Measurements from ENCODE around the gene SCRN2. TPM values are rescaled to one million over a fixed set of nuclear protein-coding genes. Genes with fewer than 3 reads are reported as not detected.

The SCRN2 gene
- total RNA-seq, 3 donors from 2014 or later (not counting 1 experiment from before 2014, with no cell fraction given): 33.7 to 38.0 (median 35.7) TPM

DNA sequence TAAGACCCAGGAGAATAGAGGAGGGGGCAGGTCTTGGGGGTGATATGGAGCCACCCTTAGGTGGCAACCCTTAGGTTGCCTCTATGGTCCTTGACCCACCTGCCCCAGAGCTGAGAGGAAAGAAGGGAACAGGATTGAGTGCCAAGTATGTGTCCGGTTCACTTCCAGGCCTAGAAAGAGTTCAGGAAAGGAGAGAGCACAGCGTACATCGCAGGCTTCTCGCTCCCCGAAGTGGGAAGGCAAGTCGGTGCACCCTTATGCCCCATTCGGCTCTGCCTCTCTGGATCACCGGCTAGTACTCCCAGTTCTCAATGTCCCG lies 9.3 kb upstream of the SCRN2 start:
- Histone ChIP-seq H3K36me3 (ENCODE audit: control insufficient read depth, insufficient read depth, low read length) (no peaks in the 10 kb centered on the region), H3K27me3 (ENCODE audit: control insufficient read depth, insufficient read depth, low read length) (peaks cover 60% of the 10 kb centered on the region), H3K27ac (ENCODE audit: low read length) (no peak overlapping the region), H3K9me3 (ENCODE audit: control insufficient read depth, insufficient read depth, low read length) (no peaks in the 10 kb centered on the region), H3K4me1 (ENCODE audit: control insufficient read depth, insufficient read depth, low read length) (peaks cover 21% of the 10 kb centered on the region), H3K4me3 (ENCODE audit: low read length) (no peak overlapping the region)
- WGBS (ENCODE audit: insufficient coverage): 78% methylated on average over 9 of the region's 9 CpGs
- no peaks in the 10 kb centered on the region for H3K9me3 Mint-ChIP-seq
- H3K4me3 Mint-ChIP-seq: peak overlapping the region; percentile 35
- H3K36me3 Mint-ChIP-seq: no peaks in the 10 kb centered on the region
- DNase-seq (no peak), ATAC-seq (no peak)
- TF ChIP-seq, protein P1, sequence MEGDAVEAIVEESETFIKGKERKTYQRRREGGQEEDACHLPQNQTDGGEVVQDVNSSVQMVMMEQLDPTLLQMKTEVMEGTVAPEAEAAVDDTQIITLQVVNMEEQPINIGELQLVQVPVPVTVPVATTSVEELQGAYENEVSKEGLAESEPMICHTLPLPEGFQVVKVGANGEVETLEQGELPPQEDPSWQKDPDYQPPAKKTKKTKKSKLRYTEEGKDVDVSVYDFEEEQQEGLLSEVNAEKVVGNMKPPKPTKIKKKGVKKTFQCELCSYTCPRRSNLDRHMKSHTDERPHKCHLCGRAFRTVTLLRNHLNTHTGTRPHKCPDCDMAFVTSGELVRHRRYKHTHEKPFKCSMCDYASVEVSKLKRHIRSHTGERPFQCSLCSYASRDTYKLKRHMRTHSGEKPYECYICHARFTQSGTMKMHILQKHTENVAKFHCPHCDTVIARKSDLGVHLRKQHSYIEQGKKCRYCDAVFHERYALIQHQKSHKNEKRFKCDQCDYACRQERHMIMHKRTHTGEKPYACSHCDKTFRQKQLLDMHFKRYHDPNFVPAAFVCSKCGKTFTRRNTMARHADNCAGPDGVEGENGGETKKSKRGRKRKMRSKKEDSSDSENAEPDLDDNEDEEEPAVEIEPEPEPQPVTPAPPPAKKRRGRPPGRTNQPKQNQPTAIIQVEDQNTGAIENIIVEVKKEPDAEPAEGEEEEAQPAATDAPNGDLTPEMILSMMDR (IDR thresholded peaks at IDR 0.05): no peak
- H3K27ac Mint-ChIP-seq: peak overlapping the region in 1 of 2 donors; percentile 66
- peaks cover 54 to 81% of the 10 kb centered on the region in 2 donors for H3K27me3 Mint-ChIP-seq (ENCODE audit: low read depth in 2 of 2)
- intact Hi-C loops (cut with micrococcal nuclease): no loop called here
- peaks cover 14 to 25% of the 10 kb centered on the region in 2 donors for H3K4me1 Mint-ChIP-seq

GRCh38 chr17:47848198-47848513 lies 7.1 kb upstream of the SCRN2 start:
- no peaks in the 10 kb centered on the region for H3K36me3 Mint-ChIP-seq
- TF ChIP-seq, protein P1 (IDR thresholded peaks at IDR 0.05): no peak
- no peak overlapping the region for H3K4me3 Mint-ChIP-seq
- H3K4me3 ChIP-seq (ENCODE audit: low read length): no peak overlapping the region
- peaks cover 14 to 26% of the 10 kb centered on the region in 2 donors for H3K4me1 Mint-ChIP-seq
- DNase-seq (no peak), ATAC-seq (no peak)
- H3K4me1 ChIP-seq (ENCODE audit: control insufficient read depth, insufficient read depth, low read length): peaks cover 21% of the 10 kb centered on the region
- no peak overlapping the region for H3K27ac Mint-ChIP-seq
- H3K36me3 ChIP-seq (ENCODE audit: control insufficient read depth, insufficient read depth, low read length): no peaks in the 10 kb centered on the region
- no peak overlapping the region for H3K27ac ChIP-seq (ENCODE audit: low read length)
- H3K27me3 ChIP-seq (ENCODE audit: control insufficient read depth, insufficient read depth, low read length): peaks cover 56% of the 10 kb centered on the region
- no peaks in the 10 kb centered on the region for H3K9me3 ChIP-seq (ENCODE audit: control insufficient read depth, insufficient read depth, low read length)
- 75% methylated on average over 22 of the region's 23 CpGs for WGBS (ENCODE audit: insufficient coverage)
- intact Hi-C loops (cut with micrococcal nuclease): no loop called here
- H3K9me3 Mint-ChIP-seq: no peaks in the 10 kb centered on the region
- peaks cover 38 to 70% of the 10 kb centered on the region in 2 donors for H3K27me3 Mint-ChIP-seq (ENCODE audit: low read depth in 2 of 2)

DNA sequence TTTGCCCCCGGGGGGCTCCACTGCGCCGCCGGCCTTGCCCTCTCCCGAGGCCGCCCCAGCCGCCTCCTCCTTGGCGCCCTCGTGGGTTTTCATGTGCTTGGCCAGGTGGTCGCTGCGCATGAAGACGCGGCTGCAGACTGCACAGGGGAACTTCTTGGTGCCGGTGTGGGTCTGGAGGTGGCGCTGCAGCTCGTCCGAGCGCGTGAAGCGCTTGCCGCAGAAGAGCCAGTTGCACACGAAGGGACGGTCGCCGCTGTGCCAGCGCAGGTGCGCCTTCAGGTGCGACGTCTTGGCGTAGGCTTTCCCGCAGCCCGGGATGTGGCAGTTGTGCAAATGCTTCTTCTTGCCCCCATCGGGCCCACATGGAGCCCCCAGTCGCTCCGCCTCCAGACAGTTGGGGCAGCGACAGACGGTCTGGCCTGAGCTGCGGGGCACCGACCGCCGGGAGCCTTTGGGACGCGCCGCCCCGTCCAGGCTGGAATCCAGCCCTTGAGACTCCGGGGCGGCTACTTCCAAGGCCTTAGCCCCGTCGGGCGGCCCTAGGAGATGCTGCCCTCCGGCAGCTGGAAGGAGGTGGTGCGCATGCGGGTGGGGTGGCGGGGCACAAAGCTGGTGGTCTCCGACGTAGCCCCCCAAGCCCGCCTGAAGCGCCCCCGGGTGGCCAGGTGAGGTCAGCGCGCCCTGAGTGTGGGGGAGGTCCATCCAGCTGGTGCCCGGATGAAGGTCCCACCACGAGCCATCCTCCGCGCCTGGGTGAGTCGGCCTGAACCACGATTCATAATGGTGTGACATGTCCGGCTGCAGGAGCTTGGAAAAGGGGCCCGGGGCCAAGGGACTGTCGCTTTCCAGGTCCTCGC lies 6.5 kb upstream of the SCRN2 start:
- H3K27ac ChIP-seq (ENCODE audit: low read length): no peak overlapping the region
- H3K4me1 ChIP-seq (ENCODE audit: control insufficient read depth, insufficient read depth, low read length): peaks cover 21% of the 10 kb centered on the region
- peaks cover 51% of the 10 kb centered on the region for H3K27me3 ChIP-seq (ENCODE audit: control insufficient read depth, insufficient read depth, low read length)
- WGBS (ENCODE audit: insufficient coverage): 34% methylated on average over 71 of the region's 71 CpGs
- peaks cover 32 to 64% of the 10 kb centered on the region in 2 donors for H3K27me3 Mint-ChIP-seq (ENCODE audit: low read depth in 2 of 2)
- ATAC-seq: peak in 1 of 3 donors; percentile 28
- no peaks in the 10 kb centered on the region for H3K36me3 ChIP-seq (ENCODE audit: control insufficient read depth, insufficient read depth, low read length)
- no peak overlapping the region for H3K4me3 ChIP-seq (ENCODE audit: low read length)
- TF ChIP-seq, protein P1 (IDR thresholded peaks at IDR 0.05): peak; percentile 26
- H3K9me3 Mint-ChIP-seq: no peaks in the 10 kb centered on the region
- intact Hi-C loops (cut with micrococcal nuclease): no loop called here
- peaks cover 13 to 29% of the 10 kb centered on the region in 2 donors for H3K4me1 Mint-ChIP-seq
- H3K36me3 Mint-ChIP-seq: no peaks in the 10 kb centered on the region
- no peaks in the 10 kb centered on the region for H3K9me3 ChIP-seq (ENCODE audit: control insufficient read depth, insufficient read depth, low read length)
- H3K4me3 Mint-ChIP-seq: no peak overlapping the region
- peak in 1 of 2 donors; percentile 64 for DNase-seq
- H3K27ac Mint-ChIP-seq: no peak overlapping the region

All from natural killer cell (primary cell).